GM19395 (cell line): ENCODE results near the gene TENM3.
"Not testable (repeated sequence)": the region's sequence is repeated elsewhere in the genome, so short reads cannot be mapped to it uniquely, and the experiment has no call there.

Experiments used
- ATAC-seq: cut with Tn5 transposase; IDR thresholded peaks from one replicate; pipeline ENCODE4 v1.9.1; 2021; ENCODE audit warnings: mild to moderate bottlenecking, moderate library complexity; ENCODE audit not compliant: unreplicated experiment

Gene TENM3

GRCh38 chr4:182385897-182386296 is 142.7 kb downstream of the TENM3 start:
- ATAC-seq = peak; percentile 80

GRCh38 chr4:182386576-182386975 is 143.4 kb downstream of the TENM3 start:
- ATAC-seq = not testable (repeated sequence)

- ATAC-seq = no peak
Measured at GRCh38 chr4:182391111-182391684, 148.0 kb downstream of the TENM3 start.

GRCh38 chr4:182394181-182394580 is 151.0 kb downstream of the TENM3 start:
- no peak for ATAC-seq

- ATAC-seq = no peak
Measured at GRCh38 chr4:182400081-182400480, 156.9 kb downstream of the TENM3 start.

GRCh38 chr4:182400790-182401189 is 157.6 kb downstream of the TENM3 start:
- ATAC-seq = no peak

GRCh38 chr4:182404376-182404775 is 161.2 kb downstream of the TENM3 start:
- ATAC-seq = no peak

- ATAC-seq = no peak
Measured at GRCh38 chr4:182405087-182405486, 161.9 kb downstream of the TENM3 start.

- ATAC-seq = no peak
Measured at GRCh38 chr4:182409271-182409670, 166.1 kb downstream of the TENM3 start.

- ATAC-seq = no peak
Measured at GRCh38 chr4:182411391-182411790, 168.2 kb downstream of the TENM3 start.

GRCh38 chr4:182413550-182413949 is 170.3 kb downstream of the TENM3 start:
- ATAC-seq = no peak

GRCh38 chr4:182415116-182415515 is 171.9 kb downstream of the TENM3 start:
- no peak for ATAC-seq

- no peak for ATAC-seq
Measured at GRCh38 chr4:182416067-182416466, 172.9 kb downstream of the TENM3 start.

- no peak for ATAC-seq
Measured at GRCh38 chr4:182418054-182418734, 175.0 kb downstream of the TENM3 start.

GRCh38 chr4:182420189-182420588 is 177.0 kb downstream of the TENM3 start:
- ATAC-seq = no peak

- ATAC-seq = no peak
Measured at GRCh38 chr4:182421753-182422152, 178.6 kb downstream of the TENM3 start.

- no peak for ATAC-seq
Measured at GRCh38 chr4:182425302-182425701, 182.1 kb downstream of the TENM3 start.

GRCh38 chr4:182426901-182427300 is 183.7 kb downstream of the TENM3 start:
- ATAC-seq = no peak

- ATAC-seq = no peak
Measured at GRCh38 chr4:182427554-182427953, 184.4 kb downstream of the TENM3 start.

GRCh38 chr4:182429896-182430295 is 186.7 kb downstream of the TENM3 start:
- ATAC-seq = no peak

GRCh38 chr4:182432819-182433218 is 189.6 kb downstream of the TENM3 start:
- no peak for ATAC-seq

GRCh38 chr4:182434720-182435119 is 191.5 kb downstream of the TENM3 start:
- ATAC-seq = no peak

- ATAC-seq = no peak
Measured at GRCh38 chr4:182435401-182435800, 192.2 kb downstream of the TENM3 start.
